Airway epithelial cell (primary cell): ENCODE data around the gene NPW. TPM values are rescaled to one million over a fixed set of nuclear protein-coding genes. Genes with fewer than 3 reads are reported as not detected.

Experiments
- total RNA-seq: library from RNA; depleted of rRNA; stranded (reverse); fragments of >200 nt; gene quantifications from 2 replicates; pipeline ENCODE4 v1.2.3, GENCODE V29; 2015

NPW gene
- total RNA-seq, result 3.6 and 4.0 TPM in 2 replicates

GRCh38 chr16:2019518-2019920 lies at the start of gene NPW:
Gene NPW (plus strand): TSS chr16:2019785.

GRCh38 chr16:1971796-1972489 lies 47.6 kb upstream of the NPW start, which contains the start of gene TBL3:
Gene TBL3 (plus strand): TSS chr16:1972053. CDS start chr16:1972165, 112 bp downstream.

DNA sequence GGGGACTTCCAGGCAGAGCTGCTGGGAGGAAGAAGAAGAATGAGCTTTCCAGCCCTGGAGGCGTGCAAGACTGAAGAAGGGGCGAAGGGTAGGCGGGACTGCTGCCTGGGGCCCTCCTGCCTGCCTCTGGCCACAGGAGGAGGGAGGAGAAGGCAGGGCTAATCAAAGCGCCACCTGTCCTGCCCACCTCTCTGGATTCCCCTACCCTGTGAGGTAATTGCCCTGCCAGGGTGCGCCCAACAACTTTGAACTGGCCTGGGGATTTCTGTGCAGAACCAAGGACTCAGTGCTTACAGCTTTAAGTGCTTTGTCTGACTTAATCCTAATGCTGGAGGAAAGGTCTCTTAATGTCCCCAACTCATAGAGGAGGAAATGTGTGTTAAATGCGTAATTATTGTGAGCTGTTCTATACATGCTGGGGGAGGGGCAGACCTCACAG lies 38.2 kb upstream of the NPW start, which contains the start of gene NOXO1:
TSS of gene NOXO1 (minus strand) at position 72 of the 439 bp plus-strand sequence. CDS start 290 bp downstream, outside the sequence.

DNA sequence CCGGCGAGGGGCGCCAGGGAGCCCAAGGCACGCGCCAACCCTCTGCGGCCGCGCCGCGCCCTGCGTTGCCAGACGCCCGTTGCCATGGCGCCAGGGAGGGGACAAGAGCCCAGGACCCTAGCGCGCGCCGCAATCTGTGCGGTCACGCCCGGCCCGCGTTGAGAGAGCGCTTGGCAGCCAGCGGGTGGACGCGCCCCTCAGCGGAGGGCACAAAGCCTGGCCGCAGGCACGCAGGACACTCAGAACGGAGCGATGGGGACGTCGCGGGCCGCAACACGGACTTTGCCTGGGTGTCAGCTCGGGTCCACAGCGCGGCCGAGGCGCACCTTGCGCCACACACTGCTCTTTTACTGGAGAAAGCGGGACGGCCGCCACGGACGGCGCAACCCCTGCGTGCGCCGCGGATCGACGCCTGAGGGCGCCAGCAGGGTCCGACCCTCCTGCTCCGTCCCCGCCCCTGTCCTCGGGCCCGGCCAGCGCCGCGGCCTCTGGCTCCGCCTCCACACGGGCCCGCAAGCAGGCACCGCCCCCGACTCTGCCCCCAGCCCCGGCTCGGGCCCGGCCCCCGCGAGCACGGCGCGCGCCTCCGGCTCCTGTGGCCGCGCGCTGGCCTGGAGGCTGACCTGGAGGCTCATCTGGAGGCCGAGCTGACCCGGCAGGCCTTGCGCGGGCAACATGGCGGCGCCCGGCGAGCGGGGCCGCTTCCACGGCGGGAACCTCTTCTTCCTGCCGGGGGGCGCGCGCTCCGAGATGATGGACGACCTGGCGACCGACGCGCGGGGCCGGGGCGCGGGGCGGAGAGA lies 35.8 kb upstream of the NPW start, which contains the start of gene GFER:
TSS of gene GFER (plus strand) at position 650 of the 803 bp plus-strand sequence. CDS start at position 676, 26 bp downstream.

DNA sequence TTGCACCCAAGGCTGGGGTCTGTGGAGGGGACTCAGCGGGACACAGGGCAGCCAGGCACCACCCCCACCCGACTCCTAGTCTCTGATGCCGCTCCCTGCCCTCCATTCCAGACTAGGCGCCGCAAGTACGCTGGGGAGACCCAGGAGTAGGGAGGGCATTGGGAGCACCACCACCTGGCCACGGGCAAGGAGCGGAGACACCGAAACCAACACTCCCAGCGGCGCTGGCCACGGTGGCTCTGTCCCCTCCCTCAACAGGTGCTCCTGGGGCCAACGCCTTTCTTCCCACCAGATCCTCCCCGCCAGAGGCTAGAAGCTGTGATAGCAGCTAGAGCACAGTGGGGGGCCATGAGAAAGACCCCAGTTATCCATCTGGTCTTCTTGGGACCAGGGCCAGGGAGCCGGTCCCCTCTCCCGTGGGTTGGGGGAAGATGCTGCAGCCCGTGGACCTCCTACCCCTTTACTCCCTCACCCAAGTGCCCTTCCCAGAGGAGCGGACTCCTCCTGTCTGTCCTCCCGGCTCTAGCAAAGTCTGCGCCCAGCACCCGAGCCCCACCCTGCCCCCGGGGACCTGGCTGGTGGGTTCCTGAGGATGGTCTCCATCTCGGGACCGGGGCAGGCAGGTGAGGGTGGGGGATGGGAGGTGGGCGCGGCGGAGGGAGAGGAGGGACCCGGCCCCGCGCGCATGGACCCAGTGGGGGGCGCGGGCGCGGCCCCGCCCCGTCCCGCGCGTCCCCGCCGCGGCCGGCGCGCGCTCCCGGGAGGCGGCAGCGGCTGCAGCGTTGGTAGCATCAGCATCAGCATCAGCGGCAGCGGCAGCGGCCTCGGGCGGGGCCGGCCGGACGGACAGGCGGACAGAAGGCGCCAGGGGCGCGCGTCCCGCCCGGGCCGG lies 30.1 kb upstream of the NPW start, which contains the start of gene SYNGR3:
TSS of gene SYNGR3 (plus strand) at position 762 of the 892 bp plus-strand sequence. CDS start 133 bp downstream, outside the sequence.

GRCh38 chr16:2009791-2010510 lies 9.6 kb upstream of the NPW start, which contains the start of gene ZNF598:
Gene ZNF598 (minus strand): TSS chr16:2009821.

GRCh38 chr16:2026461-2027023 lies 7.0 kb downstream of the NPW start, which contains the start of gene NHERF2:
Gene NHERF2 (plus strand): TSS chr16:2026902. CDS start chr16:2027006, 104 bp downstream.

GRCh38 chr16:2047330-2048115 lies 27.9 kb downstream of the NPW start, which contains the start of the genes NTHL1 and TSC2:
Gene NTHL1 (minus strand): TSS chr16:2047834. CDS start chr16:2047823, 11 bp downstream.
Gene TSC2 (plus strand): TSS chr16:2047985. CDS start chr16:2048616, 631 bp downstream.

Other genes starting within 250 kb of the NPW start
- 69.0 and 71.8 TPM in 2 replicates for gene NME3, start 248.2 kb upstream of the NPW start, total RNA-seq
- gene EME2, start 247.0 kb upstream of the NPW start, total RNA-seq, result 14.1 and 14.3 TPM in 2 replicates
- gene MRPS34, start 246.7 kb upstream of the NPW start, total RNA-seq, result 193 and 199 TPM in 2 replicates
- 22.4 and 28.4 TPM in 2 replicates for gene SPSB3, start 237.2 kb upstream of the NPW start, total RNA-seq
- 119 and 173 TPM in 2 replicates for gene NUBP2, start 236.8 kb upstream of the NPW start, total RNA-seq
- gene IGFALS, start 226.1 kb upstream of the NPW start, total RNA-seq, result not detected in 2 replicates
- gene HAGH, start 193.0 kb upstream of the NPW start, total RNA-seq, result 76.1 and 79.8 TPM in 2 replicates
- gene FAHD1, start 192.6 kb upstream of the NPW start, total RNA-seq, result 70.2 and 86.2 TPM in 2 replicates
- not detected in 2 replicates for gene MEIOB, start 147.6 kb upstream of the NPW start, total RNA-seq
- 1.4 and 2.7 TPM in 2 replicates for gene HS3ST6, start 101.4 kb upstream of the NPW start, total RNA-seq
- gene MSRB1, start 76.6 kb upstream of the NPW start, total RNA-seq, result 6.7 and 11.7 TPM in 2 replicates
- 0.35 and 0.46 TPM in 2 replicates for gene RPL3L, start 65.1 kb upstream of the NPW start, total RNA-seq
- 279 and 343 TPM in 2 replicates for gene NDUFB10, start 60.2 kb upstream of the NPW start, total RNA-seq
- 3,748 and 4,325 TPM in 2 replicates for gene RPS2, start 55.0 kb upstream of the NPW start, total RNA-seq
- not detected in 2 replicates for gene RNF151, start 52.9 kb upstream of the NPW start, total RNA-seq
- 114 and 119 TPM in 2 replicates for gene TBL3, start 47.7 kb upstream of the NPW start, total RNA-seq
- 1.1 and 2.2 TPM in 2 replicates for gene NOXO1, start 38.3 kb upstream of the NPW start, total RNA-seq
- 20.3 and 22.9 TPM in 2 replicates for gene GFER, start 35.6 kb upstream of the NPW start, total RNA-seq
- gene SYNGR3, start 29.8 kb upstream of the NPW start, total RNA-seq, result 2.1 and 5.4 TPM in 2 replicates
- gene ZNF598, start 10.0 kb upstream of the NPW start, total RNA-seq, result 52.9 and 61.7 TPM in 2 replicates
- gene NHERF2, start 7.1 kb downstream of the NPW start, total RNA-seq, result 24.8 and 25.5 TPM in 2 replicates
- gene NTHL1, start 28.0 kb downstream of the NPW start, total RNA-seq, result 32.8 and 43.2 TPM in 2 replicates
- gene TSC2, start 28.2 kb downstream of the NPW start, total RNA-seq, result 33.8 and 35.0 TPM in 2 replicates
- 43.3 and 71.5 TPM in 2 replicates for gene PKD1, start 116.1 kb downstream of the NPW start, total RNA-seq
- gene RAB26, start 128.8 kb downstream of the NPW start, total RNA-seq, result 0.49 and 5.0 TPM in 2 replicates
- gene TRAF7, start 136.0 kb downstream of the NPW start, total RNA-seq, result 58.2 and 65.4 TPM in 2 replicates
- gene CASKIN1, start 176.8 kb downstream of the NPW start, total RNA-seq, result 0.42 and 0.46 TPM in 2 replicates
- 68.9 and 81.9 TPM in 2 replicates for gene MLST8, start 185.7 kb downstream of the NPW start, total RNA-seq
- gene BRICD5, start 191.1 kb downstream of the NPW start, total RNA-seq, result 2.5 and 3.5 TPM in 2 replicates
- 21.9 and 26.8 TPM in 2 replicates for gene PGP, start 195.1 kb downstream of the NPW start, total RNA-seq
- 23.9 and 26.2 TPM in 2 replicates for gene E4F1, start 203.8 kb downstream of the NPW start, total RNA-seq
- 0.19 and 0.21 TPM in 2 replicates for gene DNASE1L2, start 216.7 kb downstream of the NPW start, total RNA-seq
- 36.0 and 39.4 TPM in 2 replicates for gene ECI1, start 231.8 kb downstream of the NPW start, total RNA-seq
- 178 and 219 TPM in 2 replicates for gene RNPS1, start 248.3 kb downstream of the NPW start, total RNA-seq